ENCODE data around the gene CCL23. TPM values are rescaled to one million over a fixed set of nuclear protein-coding genes. Genes with fewer than 3 reads are reported as not detected.

The CCL23 gene
- total RNA-seq, 1 experiment from 2014 or later, result not detected

DNA sequence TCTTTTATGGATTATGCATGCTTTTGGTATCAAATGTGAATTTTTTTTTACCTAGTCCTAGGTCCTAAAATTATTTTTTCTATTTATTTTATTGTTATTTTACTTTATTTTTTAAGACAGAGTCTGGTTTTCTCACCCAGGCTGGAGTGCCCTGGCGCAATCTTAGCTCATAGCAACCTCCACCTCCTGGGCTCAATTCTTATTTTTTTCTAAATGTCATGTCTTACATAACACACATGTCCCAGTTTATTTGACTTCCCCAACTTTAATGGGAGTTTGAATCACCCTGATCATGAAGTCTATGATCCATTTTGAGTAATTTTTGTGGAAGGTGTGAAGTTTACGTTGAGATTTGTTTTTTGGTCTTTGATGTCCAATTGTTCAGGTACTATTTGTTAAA is 43.0 kb upstream of the CCL23 start:
- no CpG with 5 or more reads among the region's 2 CpGs for WGBS (ENCODE audit: extremely low coverage, insufficient read length, low lambda C conversion rate)
- H4K20me1 ChIP-seq (ENCODE audit: control insufficient read depth, insufficient read depth, insufficient read length), result no peaks in the 10 kb centered on the region
- H3K27me3 Mint-ChIP-seq (ENCODE audit: low read depth), result peaks cover 2% of the 10 kb centered on the region
- H3K9ac ChIP-seq (ENCODE audit: extremely low read depth, insufficient read length, low read length), result no peak overlapping the region
- H4K8ac ChIP-seq (replicated peaks; ENCODE audit: insufficient read length, low read depth, low read length), result no peak overlapping the region
- H3K4me1 Mint-ChIP-seq, result no peaks in the 10 kb centered on the region
- no peak overlapping the region for H4K91ac ChIP-seq (ENCODE audit: insufficient read length, low read depth, low read length)
- H3K4me3 Mint-ChIP-seq, result no peak overlapping the region
- H3K36me3 Mint-ChIP-seq (ENCODE audit: insufficient read depth in 1 of 3, low read depth in 3 of 3), result 0 out of 7 replicates have a peak, but pooled peaks cover 0 to 2% (median 0%) of the 10 kb centered on the region in 3 experiments
- H2BK20ac ChIP-seq (ENCODE audit: low read depth, low read length, poor library complexity, severe bottlenecking), result no peak overlapping the region
- no peak overlapping the region for H3K18ac ChIP-seq (ENCODE audit: insufficient read length, low read depth, low read length)
- H2AK5ac ChIP-seq (ENCODE audit: insufficient read length, low read length), result no peak overlapping the region
- no peak overlapping the region for H3K14ac ChIP-seq (ENCODE audit: insufficient read depth, low read length)
- no peak overlapping the region for H2AFZ ChIP-seq (ENCODE audit: low read length)
- H3K4ac ChIP-seq (ENCODE audit: low read depth, low read length), result no peak overlapping the region
- H3K9me3 ChIP-seq (ENCODE audit: control insufficient read depth, low read depth, low read length), result no peaks in the 10 kb centered on the region
- no peaks in the 10 kb centered on the region for H3K79me1 ChIP-seq (ENCODE audit: insufficient read depth, low read depth, low read length, poor library complexity, severe bottlenecking)
- H2BK120ac ChIP-seq (ENCODE audit: low read depth, low read length, poor library complexity, severe bottlenecking), result no peak overlapping the region
- H3K27ac Mint-ChIP-seq, result no peak overlapping the region
- H3K27me3 ChIP-seq (ENCODE audit: insufficient read depth, low read length), result no peaks in the 10 kb centered on the region
- no peak overlapping the region for H3K56ac ChIP-seq (ENCODE audit: insufficient read length, low read depth, low read length)
- H3K79me2 ChIP-seq (ENCODE audit: insufficient read depth, low read length), result no peaks in the 10 kb centered on the region
- no peak for DNase-seq
- no peak overlapping the region for H4K5ac ChIP-seq (ENCODE audit: insufficient read length, low read depth, low read length)
- H3T11ph ChIP-seq (ENCODE audit: low read length), result no peak overlapping the region
- no peaks in the 10 kb centered on the region; a peak in 1 of 5 replicates for H3K9me3 Mint-ChIP-seq
- no peak overlapping the region for H3K27ac ChIP-seq (ENCODE audit: insufficient read length, low read depth, low read length)
- no peak overlapping the region for H3K4me2 ChIP-seq (ENCODE audit: insufficient read depth, insufficient read length, low read length)
- no peak overlapping the region for H2BK5ac ChIP-seq (ENCODE audit: insufficient read length, low read length)
- H3K23ac ChIP-seq (ENCODE audit: insufficient read length, low read depth, low read length), result no peak overlapping the region
- H3K4me1 ChIP-seq (ENCODE audit: insufficient read depth, low read length), result no peaks in the 10 kb centered on the region
- no peaks in the 10 kb centered on the region for H3K23me2 ChIP-seq (ENCODE audit: insufficient read length, low read depth, low read length, poor library complexity, severe bottlenecking)
- TF ChIP-seq, protein P1, sequence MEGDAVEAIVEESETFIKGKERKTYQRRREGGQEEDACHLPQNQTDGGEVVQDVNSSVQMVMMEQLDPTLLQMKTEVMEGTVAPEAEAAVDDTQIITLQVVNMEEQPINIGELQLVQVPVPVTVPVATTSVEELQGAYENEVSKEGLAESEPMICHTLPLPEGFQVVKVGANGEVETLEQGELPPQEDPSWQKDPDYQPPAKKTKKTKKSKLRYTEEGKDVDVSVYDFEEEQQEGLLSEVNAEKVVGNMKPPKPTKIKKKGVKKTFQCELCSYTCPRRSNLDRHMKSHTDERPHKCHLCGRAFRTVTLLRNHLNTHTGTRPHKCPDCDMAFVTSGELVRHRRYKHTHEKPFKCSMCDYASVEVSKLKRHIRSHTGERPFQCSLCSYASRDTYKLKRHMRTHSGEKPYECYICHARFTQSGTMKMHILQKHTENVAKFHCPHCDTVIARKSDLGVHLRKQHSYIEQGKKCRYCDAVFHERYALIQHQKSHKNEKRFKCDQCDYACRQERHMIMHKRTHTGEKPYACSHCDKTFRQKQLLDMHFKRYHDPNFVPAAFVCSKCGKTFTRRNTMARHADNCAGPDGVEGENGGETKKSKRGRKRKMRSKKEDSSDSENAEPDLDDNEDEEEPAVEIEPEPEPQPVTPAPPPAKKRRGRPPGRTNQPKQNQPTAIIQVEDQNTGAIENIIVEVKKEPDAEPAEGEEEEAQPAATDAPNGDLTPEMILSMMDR (conservative IDR thresholded peaks at IDR 0.05), result no peak
- H2BK15ac ChIP-seq (ENCODE audit: low read depth, low read length), result no peak overlapping the region
- no peak overlapping the region for H2BK12ac ChIP-seq (ENCODE audit: insufficient read length, low read depth, low read length)
